DMS 273 treated with DMSO at 0.1 percent for 48 hours (cell line): ENCODE data around the gene FNDC1.

Experiments
- DNase-seq: peaks from one replicate; lab custom pipeline; 2025; lab: John Stamatoyannopoulos, UW

Gene FNDC1

DNA sequence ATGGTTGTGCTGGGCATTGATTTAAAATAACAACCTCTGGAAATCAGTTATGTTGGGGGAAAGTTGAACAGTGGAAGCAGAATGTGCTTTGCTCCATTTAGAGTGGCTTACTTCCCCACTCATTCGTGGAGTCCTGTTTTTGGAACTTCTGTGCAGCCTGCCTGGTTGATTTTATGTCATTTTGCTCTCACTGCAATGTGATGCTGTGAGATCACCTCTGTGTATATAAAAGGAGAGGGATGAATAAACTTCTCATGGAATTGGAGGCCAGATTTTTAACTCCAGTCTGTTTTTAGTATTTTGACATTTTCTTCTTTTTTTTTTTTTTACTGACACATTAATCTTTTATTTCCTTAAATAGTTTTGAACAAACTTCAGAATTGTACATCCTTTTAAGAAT is 139.0 kb downstream of the FNDC1 start:
- no peak for DNase-seq

DNA sequence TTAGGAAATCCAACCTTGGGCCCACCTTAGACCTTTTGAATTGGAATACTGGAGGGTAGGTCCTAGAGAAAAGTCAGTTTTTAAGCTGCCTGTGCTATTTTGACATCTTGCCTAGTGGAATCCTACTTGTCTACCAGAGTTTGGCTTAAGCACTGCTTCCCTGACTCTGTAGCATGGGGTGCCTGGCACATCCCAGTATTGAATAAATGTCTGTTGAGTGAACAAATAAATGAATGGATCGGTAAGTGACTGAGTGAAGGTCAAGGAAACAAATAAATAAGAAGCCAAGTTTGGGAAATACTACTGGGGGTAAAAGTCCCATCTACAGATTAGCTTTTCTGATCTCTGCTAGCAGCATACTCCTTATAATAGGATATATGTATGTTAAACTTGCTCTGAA is 140.5 kb downstream of the FNDC1 start:
- DNase-seq, result no peak

DNA sequence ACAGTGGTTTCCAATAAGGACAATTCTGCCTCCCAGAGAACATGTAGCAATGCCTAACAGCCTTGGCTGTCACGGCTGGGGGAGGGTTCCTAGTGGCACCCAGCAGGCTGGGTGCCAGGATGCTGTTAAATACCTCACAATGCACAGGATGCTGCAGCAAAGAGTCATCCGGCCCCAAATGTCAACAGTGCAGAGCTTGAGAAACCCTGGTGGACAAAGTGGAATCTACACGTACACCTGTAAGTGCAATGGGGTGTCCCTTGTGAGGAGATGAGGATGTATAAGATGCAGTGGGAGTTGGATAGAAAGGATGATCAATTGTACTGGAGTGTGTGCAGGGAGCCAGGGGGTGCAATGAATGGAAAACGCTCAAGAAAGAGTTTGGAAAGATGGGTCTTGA is 142.4 kb downstream of the FNDC1 start:
- DNase-seq, result no peak

DNA sequence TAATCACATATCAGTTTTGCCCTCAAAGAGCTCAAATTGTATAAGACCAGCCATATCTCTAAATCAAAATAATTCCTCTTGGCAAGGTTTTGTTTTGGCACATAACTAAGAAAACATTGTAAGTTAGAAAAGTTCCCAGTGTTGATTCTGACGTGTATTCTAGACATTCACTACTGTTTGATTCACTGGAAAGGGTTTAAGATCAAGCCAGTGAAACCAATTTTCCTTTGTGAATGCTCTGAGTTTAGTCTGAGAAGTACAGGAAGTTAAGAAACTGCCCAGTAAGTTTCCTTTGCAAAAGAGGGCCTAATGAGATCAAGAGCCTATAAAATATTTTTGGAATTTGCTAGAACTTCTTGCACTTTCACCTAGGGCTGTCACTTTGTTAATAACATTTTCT is 143.0 kb downstream of the FNDC1 start:
- DNase-seq, result no peak

DNA sequence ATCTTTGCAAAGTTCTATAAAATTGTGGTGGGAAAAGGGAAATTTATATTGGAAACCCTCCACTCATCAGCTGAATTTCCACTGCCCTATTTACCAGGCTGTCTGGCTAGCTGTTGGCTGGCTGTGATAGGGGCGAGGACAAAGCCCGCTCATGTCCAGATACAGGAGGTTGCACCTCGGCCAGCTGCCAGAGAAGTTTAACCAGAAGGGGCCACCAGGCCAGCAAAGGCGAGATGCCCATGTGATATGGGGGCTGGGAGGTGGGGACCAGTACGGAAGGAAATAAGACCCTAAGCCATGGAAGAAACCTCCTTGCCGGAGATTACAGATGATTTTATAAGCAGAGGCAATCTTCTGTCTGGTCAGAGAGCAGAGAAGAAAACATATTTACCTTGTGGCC is 143.8 kb downstream of the FNDC1 start:
- no peak for DNase-seq

DNA sequence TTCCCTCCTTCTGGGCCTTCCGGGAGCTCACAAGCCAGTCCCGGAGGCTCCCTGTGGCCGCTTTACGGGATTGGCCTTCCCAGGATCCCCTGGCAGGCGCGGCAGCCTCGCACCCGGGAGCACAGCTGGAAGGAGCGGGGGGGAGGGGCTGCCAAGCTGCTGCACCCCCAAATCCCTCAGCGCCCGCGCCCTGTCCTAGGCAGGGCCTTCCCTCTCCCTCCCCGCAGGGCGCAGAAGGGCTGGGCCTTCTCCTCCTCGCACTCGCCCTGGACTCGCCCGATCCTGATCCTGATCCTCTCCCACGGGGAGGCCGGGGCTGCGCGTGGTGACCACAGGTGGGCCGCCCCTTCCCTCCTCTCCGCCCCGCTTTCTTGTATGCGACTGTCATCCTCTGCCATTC is 146.4 kb downstream of the FNDC1 start:
- no peak for DNase-seq

DNA sequence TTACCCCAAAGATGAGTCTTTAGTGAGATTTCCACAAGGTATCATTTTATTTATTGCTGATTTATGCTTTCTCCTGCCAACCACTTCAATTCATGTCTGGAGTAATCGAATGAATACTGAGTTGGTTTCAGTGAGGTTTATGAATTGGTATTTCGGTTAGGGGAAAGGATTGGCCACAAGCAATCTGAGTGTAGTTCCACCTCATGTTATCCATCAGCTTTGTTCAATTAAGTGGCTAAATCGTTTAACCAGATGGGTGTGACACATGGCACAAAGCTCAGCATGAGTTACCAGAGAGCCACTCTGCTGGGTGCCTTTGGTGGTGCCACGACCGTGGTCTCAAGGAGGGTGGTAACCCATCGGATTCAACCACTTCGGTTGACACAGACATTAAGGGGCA is 148.2 kb downstream of the FNDC1 start:
- DNase-seq, result no peak

DNA sequence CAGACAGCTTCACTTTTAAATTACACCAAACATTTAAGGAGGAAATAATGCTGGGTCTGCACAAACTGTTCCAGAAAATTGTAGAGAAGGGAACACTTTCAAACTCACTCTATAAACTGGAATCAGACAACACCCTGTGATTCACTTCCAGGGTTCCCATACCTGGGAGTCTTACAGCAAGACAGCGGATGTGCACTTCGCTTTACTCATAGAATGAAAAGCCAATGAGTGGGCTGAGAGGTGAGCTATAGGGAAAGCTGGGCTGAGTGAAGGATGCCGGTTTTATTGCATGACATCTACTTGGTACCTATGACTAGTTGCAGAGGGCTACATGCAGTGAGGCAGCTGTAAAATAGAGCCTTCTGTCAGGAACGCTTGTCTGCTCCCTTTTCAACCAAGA is 152.1 kb downstream of the FNDC1 start:
- DNase-seq, result no peak
